Calu3 (cell line): ENCODE data around the gene NLRP9. TPM values are rescaled to one million over a fixed set of nuclear protein-coding genes. Genes with fewer than 3 reads are reported as not detected.

Experiments
- BruUV-seq: library from RNA; stranded (reverse); fragments of 400-500 nt; replicated peaks from 2 replicates; lab custom pipeline; 2021; lab: Mats Ljungman, UMichigan
- CTCF ChIA-PET: fragments of 300-600 bp; sonication (Branson Sonifier 250); formaldehyde crosslinking; loops from one replicate; lab custom pipeline; 2022; ENCODE audit warnings: antibody characterized with exemption; lab: Charles Lee
- DNase-seq: peaks from one replicate; pipeline ENCODE4 v3.0.0; 2022
- H3K27ac Mint-ChIP-seq: one replicate; pipeline ENCODE4 v1.8.0; 2022; ENCODE audit warnings: mixed read lengths; ENCODE audit not compliant: unreplicated experiment
- H3K27me3 Mint-ChIP-seq: one replicate; pipeline ENCODE4 v1.8.0; 2022; ENCODE audit warnings: mixed read lengths; ENCODE audit not compliant: unreplicated experiment
- H3K36me3 Mint-ChIP-seq: one replicate; pipeline ENCODE4 v1.8.0; 2022; ENCODE audit warnings: mild to moderate bottlenecking, moderate library complexity, mixed read lengths; ENCODE audit not compliant: insufficient read depth, unreplicated experiment
- H3K4me1 Mint-ChIP-seq: one replicate; pipeline ENCODE4 v1.8.0; 2022; ENCODE audit warnings: mild to moderate bottlenecking, low read depth, mixed read lengths; ENCODE audit not compliant: unreplicated experiment
- H3K4me3 Mint-ChIP-seq: one replicate; pipeline ENCODE4 v1.8.0; 2022; ENCODE audit warnings: mild to moderate bottlenecking, low read depth, moderate library complexity, mixed read lengths; ENCODE audit not compliant: unreplicated experiment
- H3K9me3 Mint-ChIP-seq: one replicate; pipeline ENCODE4 v1.8.0; 2022; ENCODE audit warnings: low read depth, mixed read lengths; ENCODE audit not compliant: unreplicated experiment
- CTCF ChIP-seq: fragments of 200-600 bp; IDR thresholded peaks from one replicate; pipeline ENCODE4 v1.8.0; 2022; ENCODE audit warnings: antibody characterized with exemption; ENCODE audit not compliant: unreplicated experiment
- intact Hi-C: fragments of 100-400 bp; cut with micrococcal nuclease; formaldehyde crosslinking; loops from one replicate; pipeline ENCODE4 v1.10.0; 2022; ENCODE audit not compliant: unreplicated experiment
- total RNA-seq: library from RNA; stranded (reverse); gene quantifications from 2 replicates; pipeline ENCODE4 v1.2.3, GENCODE V29; 2022

NLRP9 gene
- total RNA-seq, 1 experiment from 2014 or later: not detected

- Mint-ChIP-seq H3K27ac (no peak overlapping the region), H3K36me3 (peaks cover 86% of the 10 kb centered on the region)
Measured at GRCh38 chr19:55661826-55662225, 76.4 kb downstream of the NLRP9 start.

DNA sequence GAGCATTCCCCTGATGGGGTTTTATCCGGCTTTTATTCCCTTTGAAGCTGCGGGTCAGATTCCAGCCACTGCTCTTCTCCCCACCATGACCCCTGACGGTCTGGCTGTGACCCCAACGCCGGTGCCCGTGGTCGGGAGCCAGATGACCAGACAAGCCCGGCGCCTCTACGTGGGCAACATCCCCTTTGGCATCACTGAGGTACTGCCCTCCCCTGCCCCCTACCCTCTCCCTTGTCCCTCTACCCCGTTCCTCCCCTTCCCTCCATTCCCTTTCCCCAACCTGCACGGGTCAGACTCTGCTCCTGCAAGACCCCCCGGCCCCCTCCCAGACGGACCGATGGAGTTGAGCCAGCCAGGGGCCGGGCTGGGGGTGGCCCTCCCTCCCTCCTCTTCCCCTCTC lies 77.2 kb downstream of the NLRP9 start:
- no peak for TF ChIP-seq CTCF
- no peaks in the 10 kb centered on the region for H3K9me3 Mint-ChIP-seq
- peaks cover 40% of the 10 kb centered on the region for H3K4me1 Mint-ChIP-seq
- peaks cover 86% of the 10 kb centered on the region for H3K36me3 Mint-ChIP-seq
- intact Hi-C loops: no loop called here
- no peak overlapping the region for H3K27ac Mint-ChIP-seq
- no peak overlapping the region for H3K4me3 Mint-ChIP-seq
- H3K27me3 Mint-ChIP-seq: no peaks in the 10 kb centered on the region
- BruUV-seq: no TSS peak
- DNase-seq: no peak
- CTCF ChIA-PET: no interaction called here

More at GRCh38 chr19:55661826-55662225, 76.4 kb downstream of the NLRP9 start:
- Mint-ChIP-seq H3K27me3 (no peaks in the 10 kb centered on the region), H3K4me1 (peaks cover 44% of the 10 kb centered on the region), H3K9me3 (no peaks in the 10 kb centered on the region), H3K4me3 (no peak overlapping the region)
- CTCF ChIA-PET: no interaction called here
- DNase-seq: no peak
- intact Hi-C loops: no loop called here
- BruUV-seq: no TSS peak
- TF ChIP-seq CTCF: no peak

- Mint-ChIP-seq H3K9me3 (no peaks in the 10 kb centered on the region), H3K27ac (no peak overlapping the region), H3K27me3 (no peaks in the 10 kb centered on the region), H3K36me3 (peaks cover 86% of the 10 kb centered on the region), H3K4me3 (no peak overlapping the region), H3K4me1 (peaks cover 40% of the 10 kb centered on the region)
- no peak for DNase-seq
- TF ChIP-seq CTCF: no peak
- intact Hi-C loops: no loop called here
- CTCF ChIA-PET: no interaction called here
- BruUV-seq: no TSS peak
Measured at GRCh38 chr19:55660404-55660803, 77.8 kb downstream of the NLRP9 start.

- peak overlapping the region; percentile 34 for H3K4me3 Mint-ChIP-seq
- no peaks in the 10 kb centered on the region for H3K27me3 Mint-ChIP-seq
- H3K36me3 Mint-ChIP-seq: peaks cover 90% of the 10 kb centered on the region
- H3K4me1 Mint-ChIP-seq: peaks cover 40% of the 10 kb centered on the region
- BruUV-seq: no TSS peak
- intact Hi-C loops: loop anchor here (10.0 kb wide), 1 partner anchor 145 kb away; no protein-coding TSS in a partner anchor
- CTCF ChIA-PET: no interaction called here
- no peak for TF ChIP-seq CTCF
- H3K27ac Mint-ChIP-seq: peak overlapping the region; percentile 24
- H3K9me3 Mint-ChIP-seq: no peaks in the 10 kb centered on the region
- DNase-seq: no peak
Measured at GRCh38 chr19:55659822-55660221, 78.4 kb downstream of the NLRP9 start.
